BE2C (cell line): Measurements from ENCODE around the gene CHST6.
A peak's percentile ranks its signal among the peaks of the same experiment; 100 is the strongest.
"Not testable (repeated sequence)": the region's sequence is repeated elsewhere in the genome, so short reads cannot be mapped to it uniquely, and the experiment has no call there.

Experiments used
- DNase-seq: peaks from one replicate; pipeline ENCODE4 v3.0.0-alpha.2; 2020
- H3K27me3 ChIP-seq: fragments of 250-450 bp; sonication (Bioruptor Pico); 2 replicates; pipeline ENCODE4 v1.5.1; 2020; ENCODE audit warnings: mild to moderate bottlenecking
- H3K36me3 ChIP-seq: fragments of 250-450 bp; sonication (Bioruptor Pico); 2 replicates; pipeline ENCODE4 v1.5.1; 2020; ENCODE audit warnings: mild to moderate bottlenecking
- H3K4me1 ChIP-seq: fragments of 250-450 bp; sonication (Bioruptor Pico); 2 replicates; pipeline ENCODE4 v1.5.1; 2020
- H3K4me3 ChIP-seq: 2 replicates; pipeline ENCODE4 v1.5.1; 2011; ENCODE audit warnings: low read depth, low read length
- H3K9me3 ChIP-seq: fragments of 250-450 bp; sonication (Bioruptor Pico); 2 replicates; pipeline ENCODE4 v1.5.1; 2020
- TF ChIP-seq, protein P1 (sequence below): IDR thresholded peaks from 2 replicates; pipeline ENCODE4 v1.5.1; 2012; ENCODE audit warnings: mild to moderate bottlenecking, low read depth, low read length

The CHST6 gene

GRCh38 chr16:75471723-75472633 lies 23.3 kb downstream of the CHST6 start:
- no peaks in the 10 kb centered on the region for H3K36me3 ChIP-seq
- H3K4me3 ChIP-seq, result no peak overlapping the region
- TF ChIP-seq, protein P1, sequence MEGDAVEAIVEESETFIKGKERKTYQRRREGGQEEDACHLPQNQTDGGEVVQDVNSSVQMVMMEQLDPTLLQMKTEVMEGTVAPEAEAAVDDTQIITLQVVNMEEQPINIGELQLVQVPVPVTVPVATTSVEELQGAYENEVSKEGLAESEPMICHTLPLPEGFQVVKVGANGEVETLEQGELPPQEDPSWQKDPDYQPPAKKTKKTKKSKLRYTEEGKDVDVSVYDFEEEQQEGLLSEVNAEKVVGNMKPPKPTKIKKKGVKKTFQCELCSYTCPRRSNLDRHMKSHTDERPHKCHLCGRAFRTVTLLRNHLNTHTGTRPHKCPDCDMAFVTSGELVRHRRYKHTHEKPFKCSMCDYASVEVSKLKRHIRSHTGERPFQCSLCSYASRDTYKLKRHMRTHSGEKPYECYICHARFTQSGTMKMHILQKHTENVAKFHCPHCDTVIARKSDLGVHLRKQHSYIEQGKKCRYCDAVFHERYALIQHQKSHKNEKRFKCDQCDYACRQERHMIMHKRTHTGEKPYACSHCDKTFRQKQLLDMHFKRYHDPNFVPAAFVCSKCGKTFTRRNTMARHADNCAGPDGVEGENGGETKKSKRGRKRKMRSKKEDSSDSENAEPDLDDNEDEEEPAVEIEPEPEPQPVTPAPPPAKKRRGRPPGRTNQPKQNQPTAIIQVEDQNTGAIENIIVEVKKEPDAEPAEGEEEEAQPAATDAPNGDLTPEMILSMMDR, result peak; percentile 93
- DNase-seq, result peak; percentile 61
- H3K4me1 ChIP-seq, result no peaks in the 10 kb centered on the region
- H3K9me3 ChIP-seq, result no peaks in the 10 kb centered on the region
- no peaks in the 10 kb centered on the region for H3K27me3 ChIP-seq

- Histone ChIP-seq H3K4me3 (no peak overlapping the region), H3K4me1 (no peaks in the 10 kb centered on the region; the same call in 1 of the 2 replicates), H3K36me3 (no peaks in the 10 kb centered on the region), H3K9me3 (no peaks in the 10 kb centered on the region), H3K27me3 (no peaks in the 10 kb centered on the region)
- TF ChIP-seq, protein P1, result no peak
- DNase-seq, result no peak
Observed at GRCh38 chr16:75466760-75467159, 28.5 kb downstream of the CHST6 start.

- TF ChIP-seq, protein P1, result peak; percentile 100
- no peaks in the 10 kb centered on the region; the same call in 1 of the 2 replicates for H3K36me3 ChIP-seq
Observed at GRCh38 chr16:75464122-75464918, 30.9 kb downstream of the CHST6 start, which contains the start of gene TMEM170A. Gene TMEM170A, minus strand, starts transcription at chr16:75464689. Its CDS starts 89 bp downstream, at chr16:75464600.

GRCh38 chr16:75463389-75464121 lies 31.7 kb downstream of the CHST6 start:
- H3K36me3 ChIP-seq, H3K4me1 ChIP-seq, H3K9me3 ChIP-seq, H3K27me3 ChIP-seq: not testable (repeated sequence)
- DNase-seq, result peak; percentile 56
- peak overlapping the region; percentile 62 for H3K4me3 ChIP-seq

More at GRCh38 chr16:75464122-75464918, 30.9 kb downstream of the CHST6 start, which contains the start of gene TMEM170A:
- no peaks in the 10 kb centered on the region for H3K9me3 ChIP-seq
- no peaks in the 10 kb centered on the region for H3K27me3 ChIP-seq
- H3K4me1 ChIP-seq, result no peaks in the 10 kb centered on the region; the same call in 1 of the 2 replicates
- peak; percentile 100 for DNase-seq
- H3K4me3 ChIP-seq, result peak within 1 kb of the TSS; percentile 62

DNA sequence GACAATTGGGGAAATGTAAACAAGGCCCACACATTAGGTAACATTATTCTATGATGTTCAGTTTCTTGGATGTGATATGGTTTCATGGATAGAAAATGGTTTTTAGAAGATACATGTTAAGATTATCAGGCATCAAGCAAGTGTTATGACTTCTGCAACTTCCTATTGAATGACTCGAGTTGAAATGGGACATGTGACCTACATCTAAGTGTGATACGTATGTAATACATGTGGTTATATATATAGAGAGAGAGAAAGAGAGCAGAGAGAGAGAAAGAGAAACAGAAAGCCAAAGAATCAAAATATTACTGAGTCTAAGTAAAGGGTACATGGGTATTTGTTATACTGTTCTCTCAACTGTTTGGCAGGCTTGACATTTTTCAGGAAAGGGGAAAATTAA lies 32.4 kb downstream of the CHST6 start:
- no peaks in the 10 kb centered on the region for H3K9me3 ChIP-seq
- TF ChIP-seq, protein P1, result no peak
- no peaks in the 10 kb centered on the region; the same call in 1 of the 2 replicates for H3K4me1 ChIP-seq
- H3K4me3 ChIP-seq, result peak overlapping the region; percentile 62
- H3K27me3 ChIP-seq, result no peaks in the 10 kb centered on the region
- no peak for DNase-seq
- no peaks in the 10 kb centered on the region; the same call in 1 of the 2 replicates for H3K36me3 ChIP-seq

DNA sequence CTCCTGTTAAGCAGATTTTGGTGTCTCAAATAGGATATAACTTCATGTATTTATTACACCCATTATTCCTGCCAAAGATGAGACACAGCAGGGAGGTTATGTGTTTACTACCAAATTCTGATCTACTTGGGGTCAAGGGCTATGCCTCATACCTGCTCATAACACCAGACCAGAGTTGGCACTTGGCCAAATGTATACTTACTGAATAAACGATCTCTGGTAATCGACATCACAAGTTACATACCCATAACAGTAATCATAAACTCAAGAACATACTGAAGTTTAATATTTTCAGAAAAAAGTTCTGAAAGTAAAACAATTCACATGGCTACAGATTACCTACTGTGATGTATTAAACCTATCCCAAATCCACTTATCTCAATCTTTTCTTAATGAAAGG lies 33.7 kb downstream of the CHST6 start:
- Histone ChIP-seq H3K4me1 (peaks cover 9% of the 10 kb centered on the region), H3K36me3 (no peaks in the 10 kb centered on the region; the same call in 1 of the 2 replicates), H3K4me3 (no peak overlapping the region), H3K9me3 (no peaks in the 10 kb centered on the region), H3K27me3 (no peaks in the 10 kb centered on the region)
- DNase-seq, result no peak
- TF ChIP-seq, protein P1, result no peak
